NAMALWA (cell line): Measurements from ENCODE around the gene RAB4A.
A peak's percentile ranks its signal among the peaks of the same experiment; 100 is the strongest.

Source experiments
- DNase-seq: peaks from one replicate; pipeline ENCODE4 v3.0.0-alpha.2; 2015; ENCODE audit warnings: low spot score

RAB4A gene

GRCh38 chr1:229244091-229244490, 26.8 kb upstream of the RAB4A start:
- no peak for DNase-seq

GRCh38 chr1:229247871-229248270, 23.0 kb upstream of the RAB4A start:
- DNase-seq = no peak

GRCh38 chr1:229248821-229249817, 21.8 kb upstream of the RAB4A start:
- no peak for DNase-seq

- DNase-seq = no peak
Observed at GRCh38 chr1:229249854-229250644, 20.9 kb upstream of the RAB4A start.

GRCh38 chr1:229251185-229251584, 19.7 kb upstream of the RAB4A start:
- DNase-seq = no peak

- no peak for DNase-seq
Observed at GRCh38 chr1:229252228-229252984, 18.5 kb upstream of the RAB4A start.

GRCh38 chr1:229253151-229253974, 17.5 kb upstream of the RAB4A start:
- DNase-seq = peak; percentile 27

GRCh38 chr1:229254910-229255541, 15.9 kb upstream of the RAB4A start:
- DNase-seq = peak; percentile 27

GRCh38 chr1:229258031-229258756, 12.7 kb upstream of the RAB4A start:
- peak; percentile 75 for DNase-seq

- DNase-seq = no peak
Observed at GRCh38 chr1:229258757-229259060, 12.2 kb upstream of the RAB4A start.

- DNase-seq = no peak
Observed at GRCh38 chr1:229260297-229260696, 10.6 kb upstream of the RAB4A start.

- no peak for DNase-seq
Observed at GRCh38 chr1:229262239-229262638, 8.7 kb upstream of the RAB4A start.

GRCh38 chr1:229263254-229263653, 7.7 kb upstream of the RAB4A start:
- no peak for DNase-seq

- DNase-seq = no peak
Observed at GRCh38 chr1:229264068-229264467, 6.8 kb upstream of the RAB4A start.

- no peak for DNase-seq
Observed at GRCh38 chr1:229264487-229264886, 6.4 kb upstream of the RAB4A start.

GRCh38 chr1:229266274-229266673, 4.6 kb upstream of the RAB4A start:
- no peak for DNase-seq

GRCh38 chr1:229266832-229267500, 3.9 kb upstream of the RAB4A start:
- DNase-seq = no peak

- no peak for DNase-seq
Observed at GRCh38 chr1:229268505-229268904, 2.4 kb upstream of the RAB4A start.

- peak; percentile 59 for DNase-seq
Observed at GRCh38 chr1:229271448-229272159, 693 bp downstream of the RAB4A start.
